SK-N-SH treated with all-trans-retinoic acid at 6 μM for 48 hours (cell line): ENCODE results near the gene IFNB1.

Experiments used
- ARNTL ChIP-seq: fragments of 450-650 bp; formaldehyde crosslinking; IDR thresholded peaks from 2 replicates; pipeline ENCODE4 v1.5.0; 2020; ENCODE audit warnings: low read depth, mild to moderate bottlenecking, moderate library complexity, borderline replicate concordance
- BACH2 ChIP-seq: fragments of 250-450 bp; sonication (Bioruptor Pico); IDR thresholded peaks from 2 replicates; pipeline ENCODE4 v1.9.0; 2021; ENCODE audit warnings: mild to moderate bottlenecking, borderline replicate concordance
- ESRRG ChIP-seq: fragments of 250-450 bp; sonication (Bioruptor Pico); IDR thresholded peaks from 2 replicates; pipeline ENCODE4 v1.6.1; 2021; ENCODE audit warnings: mild to moderate bottlenecking
- RARB ChIP-seq: fragments of 250-450 bp; sonication (Bioruptor Pico); IDR thresholded peaks from 2 replicates; pipeline ENCODE4 v1.8.0; 2021; ENCODE audit warnings: mild to moderate bottlenecking, moderate library complexity
- TCF4 ChIP-seq: fragments of 250-450 bp; sonication (Bioruptor Pico); IDR thresholded peaks from 2 replicates; pipeline ENCODE4 v1.8.0; 2021; ENCODE audit warnings: mild to moderate bottlenecking, moderate library complexity, borderline replicate concordance
- ZC3H10 ChIP-seq: fragments of 250-450 bp; sonication (Bioruptor Pico); IDR thresholded peaks from 2 replicates; pipeline ENCODE4 v1.5.1; 2021; ENCODE audit warnings: mild to moderate bottlenecking, moderate library complexity
- ZFP3 ChIP-seq: fragments of 250-450 bp; sonication (Bioruptor Pico); IDR thresholded peaks from 2 replicates; pipeline ENCODE4 v1.5.0; 2020; ENCODE audit warnings: mild to moderate bottlenecking, moderate library complexity
- ZFP30 ChIP-seq: fragments of 450-650 bp; formaldehyde crosslinking; IDR thresholded peaks from 2 replicates; pipeline ENCODE4 v1.5.0; 2022; ENCODE audit warnings: mild to moderate bottlenecking, moderate library complexity
- ZNF8 ChIP-seq: fragments of 450-650 bp; formaldehyde crosslinking; IDR thresholded peaks from 2 replicates; pipeline ENCODE4 v1.5.0; 2020; ENCODE audit warnings: mild to moderate bottlenecking, moderate library complexity
- TF ChIP-seq, protein P1 (sequence below): fragments of 250-450 bp; sonication (Bioruptor Pico); IDR thresholded peaks from 2 replicates; pipeline ENCODE4 v1.8.0; 2020; ENCODE audit warnings: mild to moderate bottlenecking, moderate library complexity, borderline replicate concordance
- TF ChIP-seq, protein P2 (sequence below): fragments of 250-450 bp; sonication (Bioruptor Pico); IDR thresholded peaks from 2 replicates; pipeline ENCODE4 v1.5.1; 2020; ENCODE audit warnings: low read depth, mild to moderate bottlenecking, moderate library complexity
- TF ChIP-seq, protein P3 (sequence below): fragments of 250-450 bp; sonication (Bioruptor Pico); IDR thresholded peaks from 2 replicates; pipeline ENCODE4 v1.8.0; 2021; ENCODE audit warnings: low read depth, mild to moderate bottlenecking, moderate library complexity, borderline replicate concordance

DNA sequence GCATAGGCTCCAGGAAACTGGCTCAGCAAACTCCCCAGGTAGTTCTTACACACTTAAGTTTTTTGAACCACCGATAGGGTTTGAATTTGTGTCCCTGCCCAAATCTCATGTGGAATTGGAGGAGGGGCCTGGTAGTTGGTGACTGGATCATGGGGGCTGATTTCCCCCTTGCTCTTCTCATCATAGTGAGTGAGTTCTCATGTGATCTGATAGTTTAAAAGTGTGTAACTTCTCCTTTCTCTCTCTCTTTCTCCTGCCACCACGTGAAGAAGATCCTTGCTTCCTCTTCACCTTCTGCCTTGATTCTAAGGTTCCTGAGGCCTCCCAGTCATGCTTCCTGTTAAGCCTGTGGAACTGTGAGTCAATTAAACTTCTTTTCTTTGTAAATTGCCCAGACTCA lies 23.9 kb downstream of the IFNB1 start:
- TF ChIP-seq, protein P1, sequence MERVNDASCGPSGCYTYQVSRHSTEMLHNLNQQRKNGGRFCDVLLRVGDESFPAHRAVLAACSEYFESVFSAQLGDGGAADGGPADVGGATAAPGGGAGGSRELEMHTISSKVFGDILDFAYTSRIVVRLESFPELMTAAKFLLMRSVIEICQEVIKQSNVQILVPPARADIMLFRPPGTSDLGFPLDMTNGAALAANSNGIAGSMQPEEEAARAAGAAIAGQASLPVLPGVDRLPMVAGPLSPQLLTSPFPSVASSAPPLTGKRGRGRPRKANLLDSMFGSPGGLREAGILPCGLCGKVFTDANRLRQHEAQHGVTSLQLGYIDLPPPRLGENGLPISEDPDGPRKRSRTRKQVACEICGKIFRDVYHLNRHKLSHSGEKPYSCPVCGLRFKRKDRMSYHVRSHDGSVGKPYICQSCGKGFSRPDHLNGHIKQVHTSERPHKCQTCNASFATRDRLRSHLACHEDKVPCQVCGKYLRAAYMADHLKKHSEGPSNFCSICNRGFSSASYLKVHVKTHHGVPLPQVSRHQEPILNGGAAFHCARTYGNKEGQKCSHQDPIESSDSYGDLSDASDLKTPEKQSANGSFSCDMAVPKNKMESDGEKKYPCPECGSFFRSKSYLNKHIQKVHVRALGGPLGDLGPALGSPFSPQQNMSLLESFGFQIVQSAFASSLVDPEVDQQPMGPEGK = no peak
- no peak for TF ChIP-seq ZFP3 (CRISPR knock-in tag)
- no peak for TF ChIP-seq TCF4 (CRISPR knock-in tag)
- TF ChIP-seq ZNF8 (CRISPR knock-in tag) = no peak
- TF ChIP-seq, protein P2, sequence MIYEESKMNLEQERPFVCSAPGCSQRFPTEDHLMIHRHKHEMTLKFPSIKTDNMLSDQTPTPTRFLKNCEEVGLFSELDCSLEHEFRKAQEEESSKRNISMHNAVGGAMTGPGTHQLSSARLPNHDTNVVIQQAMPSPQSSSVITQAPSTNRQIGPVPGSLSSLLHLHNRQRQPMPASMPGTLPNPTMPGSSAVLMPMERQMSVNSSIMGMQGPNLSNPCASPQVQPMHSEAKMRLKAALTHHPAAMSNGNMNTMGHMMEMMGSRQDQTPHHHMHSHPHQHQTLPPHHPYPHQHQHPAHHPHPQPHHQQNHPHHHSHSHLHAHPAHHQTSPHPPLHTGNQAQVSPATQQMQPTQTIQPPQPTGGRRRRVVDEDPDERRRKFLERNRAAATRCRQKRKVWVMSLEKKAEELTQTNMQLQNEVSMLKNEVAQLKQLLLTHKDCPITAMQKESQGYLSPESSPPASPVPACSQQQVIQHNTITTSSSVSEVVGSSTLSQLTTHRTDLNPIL = no peak
- no peak for TF ChIP-seq ESRRG
- TF ChIP-seq, protein P3, sequence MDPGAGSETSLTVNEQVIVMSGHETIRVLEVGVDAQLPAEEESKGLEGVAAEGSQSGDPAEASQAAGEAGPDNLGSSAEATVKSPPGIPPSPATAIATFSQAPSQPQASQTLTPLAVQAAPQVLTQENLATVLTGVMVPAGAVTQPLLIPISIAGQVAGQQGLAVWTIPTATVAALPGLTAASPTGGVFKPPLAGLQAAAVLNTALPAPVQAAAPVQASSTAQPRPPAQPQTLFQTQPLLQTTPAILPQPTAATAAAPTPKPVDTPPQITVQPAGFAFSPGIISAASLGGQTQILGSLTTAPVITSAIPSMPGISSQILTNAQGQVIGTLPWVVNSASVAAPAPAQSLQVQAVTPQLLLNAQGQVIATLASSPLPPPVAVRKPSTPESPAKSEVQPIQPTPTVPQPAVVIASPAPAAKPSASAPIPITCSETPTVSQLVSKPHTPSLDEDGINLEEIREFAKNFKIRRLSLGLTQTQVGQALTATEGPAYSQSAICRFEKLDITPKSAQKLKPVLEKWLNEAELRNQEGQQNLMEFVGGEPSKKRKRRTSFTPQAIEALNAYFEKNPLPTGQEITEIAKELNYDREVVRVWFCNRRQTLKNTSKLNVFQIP (CRISPR knock-in tag) = no peak
- TF ChIP-seq ZFP30 (CRISPR knock-in tag) = no peak
- no peak for TF ChIP-seq BACH2 (CRISPR knock-in tag)
- no peak for TF ChIP-seq RARB (CRISPR knock-in tag)
- no peak for TF ChIP-seq ZC3H10
- TF ChIP-seq ARNTL (CRISPR knock-in tag) = no peak
